ENCODE data around the gene RAPH1. TPM values are rescaled to one million over a fixed set of nuclear protein-coding genes. Genes with fewer than 3 reads are reported as not detected.

RAPH1 gene
- total RNA-seq, 1 donor from 2014 or later, result 17.2 TPM

DNA sequence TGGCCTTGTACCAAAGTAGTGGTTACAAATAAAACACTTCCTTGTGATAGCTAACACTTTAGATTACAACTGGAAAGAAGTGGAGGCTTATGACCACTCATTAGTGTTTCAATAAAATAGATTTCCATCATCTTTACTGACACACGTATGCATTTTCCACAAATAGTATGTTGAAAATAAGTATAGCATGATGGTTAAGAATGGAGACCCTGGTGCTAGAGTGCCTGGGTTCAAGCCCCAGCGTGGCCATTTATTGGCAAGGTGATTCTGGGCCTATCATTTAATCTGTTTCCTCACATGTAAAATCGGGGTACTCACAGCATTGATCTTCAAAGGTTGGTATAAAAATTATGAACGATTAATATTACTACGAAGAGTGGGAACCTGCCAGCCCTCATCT, 54.5 kb downstream of the RAPH1 start:
- intact Hi-C loops (cut with micrococcal nuclease), result loop anchor here (10.0 kb wide), 2 partner anchors 334 to 424 kb away; no protein-coding TSS in a partner anchor

DNA sequence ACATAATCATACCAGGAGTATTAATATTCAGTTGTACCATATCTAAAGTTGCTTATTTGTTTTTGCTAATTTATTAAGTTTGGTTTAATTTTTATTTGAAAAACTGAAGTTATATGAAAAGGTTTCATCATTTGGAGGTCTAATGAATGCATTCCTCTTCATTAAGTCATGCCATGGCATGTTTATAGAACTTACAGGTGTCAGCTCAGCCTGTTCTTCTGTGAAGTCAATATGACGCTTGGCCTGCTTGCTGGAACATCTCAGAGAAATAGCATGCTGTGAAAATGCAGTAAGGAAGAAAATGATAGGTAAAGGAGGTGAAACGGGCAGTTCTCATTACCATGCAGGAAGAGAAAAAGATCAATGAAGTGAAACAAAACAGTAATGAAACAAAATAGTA, 58.2 kb downstream of the RAPH1 start:
- DNase-seq, result no peak
- Histone ChIP-seq H3K9me3 (replicated peaks) (no peaks in the 10 kb centered on the region), H3K27ac (replicated peaks) (no peak overlapping the region), H3K27me3 (ENCODE audit: low read depth) (no peaks in the 10 kb centered on the region), H3K36me3 (peaks cover 14% of the 10 kb centered on the region), H3K4me3 (no peak overlapping the region), H3K4me1 (no peaks in the 10 kb centered on the region)
- intact Hi-C loops (cut with micrococcal nuclease), result no loop called here
- TF ChIP-seq, protein P1, sequence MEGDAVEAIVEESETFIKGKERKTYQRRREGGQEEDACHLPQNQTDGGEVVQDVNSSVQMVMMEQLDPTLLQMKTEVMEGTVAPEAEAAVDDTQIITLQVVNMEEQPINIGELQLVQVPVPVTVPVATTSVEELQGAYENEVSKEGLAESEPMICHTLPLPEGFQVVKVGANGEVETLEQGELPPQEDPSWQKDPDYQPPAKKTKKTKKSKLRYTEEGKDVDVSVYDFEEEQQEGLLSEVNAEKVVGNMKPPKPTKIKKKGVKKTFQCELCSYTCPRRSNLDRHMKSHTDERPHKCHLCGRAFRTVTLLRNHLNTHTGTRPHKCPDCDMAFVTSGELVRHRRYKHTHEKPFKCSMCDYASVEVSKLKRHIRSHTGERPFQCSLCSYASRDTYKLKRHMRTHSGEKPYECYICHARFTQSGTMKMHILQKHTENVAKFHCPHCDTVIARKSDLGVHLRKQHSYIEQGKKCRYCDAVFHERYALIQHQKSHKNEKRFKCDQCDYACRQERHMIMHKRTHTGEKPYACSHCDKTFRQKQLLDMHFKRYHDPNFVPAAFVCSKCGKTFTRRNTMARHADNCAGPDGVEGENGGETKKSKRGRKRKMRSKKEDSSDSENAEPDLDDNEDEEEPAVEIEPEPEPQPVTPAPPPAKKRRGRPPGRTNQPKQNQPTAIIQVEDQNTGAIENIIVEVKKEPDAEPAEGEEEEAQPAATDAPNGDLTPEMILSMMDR (IDR thresholded peaks at IDR 0.05; ENCODE audit: borderline replicate concordance), result no peak

More for the DNA sequence above, 54.5 kb downstream of the RAPH1 start:
- Histone ChIP-seq H3K9me3 (replicated peaks) (no peaks in the 10 kb centered on the region), H3K4me3 (no peak overlapping the region), H3K36me3 (peaks cover 16% of the 10 kb centered on the region), H3K27ac (replicated peaks) (no peak overlapping the region), H3K27me3 (ENCODE audit: low read depth) (no peaks in the 10 kb centered on the region), H3K4me1 (peaks cover 11% of the 10 kb centered on the region)
- DNase-seq, result no peak
- TF ChIP-seq, protein P1 (IDR thresholded peaks at IDR 0.05; ENCODE audit: borderline replicate concordance), result no peak

DNA sequence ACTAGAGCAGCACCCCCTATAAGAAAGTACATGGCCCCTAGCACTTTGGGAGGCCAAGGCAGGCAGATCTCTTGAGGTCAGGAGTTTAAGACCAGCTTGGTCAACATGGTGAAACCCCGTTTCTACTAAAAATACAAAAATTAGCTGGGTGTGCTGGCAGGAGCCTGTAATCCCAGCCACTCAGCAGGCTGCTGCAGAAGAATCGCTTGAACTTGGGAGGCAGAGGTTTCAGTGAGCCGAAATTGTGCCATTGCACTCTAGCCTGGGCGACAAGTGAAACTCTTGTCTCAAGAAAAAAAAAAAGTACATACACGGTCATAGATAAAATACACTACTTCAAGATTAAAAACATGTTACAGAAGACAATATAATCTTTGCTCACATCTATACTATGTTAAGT, 63.8 kb downstream of the RAPH1 start:
- Histone ChIP-seq H3K4me1 (peaks cover 8% of the 10 kb centered on the region), H3K36me3 (peaks cover 14% of the 10 kb centered on the region), H3K9me3 (replicated peaks) (no peaks in the 10 kb centered on the region), H3K27ac (replicated peaks) (no peak overlapping the region), H3K4me3 (no peak overlapping the region), H3K27me3 (ENCODE audit: low read depth) (no peaks in the 10 kb centered on the region)
- no peak for DNase-seq
- TF ChIP-seq, protein P1 (IDR thresholded peaks at IDR 0.05; ENCODE audit: borderline replicate concordance), result no peak
- intact Hi-C loops (cut with micrococcal nuclease), result no loop called here

DNA sequence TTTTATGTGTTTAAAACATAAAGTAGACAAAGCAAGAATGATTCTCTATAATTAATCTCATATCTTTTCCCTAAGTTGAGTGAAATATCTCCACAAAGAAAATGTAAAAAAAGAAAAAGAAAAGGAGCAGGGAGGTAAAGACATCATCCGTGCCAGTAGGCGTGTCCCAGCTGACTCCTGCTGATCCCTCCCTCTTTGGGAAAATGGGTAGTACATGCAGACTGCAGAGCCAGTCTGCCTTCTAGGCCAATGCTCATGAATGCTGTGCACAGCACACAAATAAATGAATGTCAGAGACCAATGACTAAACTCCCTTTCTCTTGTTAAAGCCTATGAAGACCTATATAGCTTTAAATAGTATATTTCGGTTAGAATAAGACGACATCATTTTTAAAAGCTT, 64.7 kb downstream of the RAPH1 start:
- Histone ChIP-seq H3K4me3 (no peak overlapping the region), H3K36me3 (peaks cover 10% of the 10 kb centered on the region), H3K9me3 (replicated peaks) (no peaks in the 10 kb centered on the region), H3K4me1 (peaks cover 8% of the 10 kb centered on the region), H3K27me3 (ENCODE audit: low read depth) (no peaks in the 10 kb centered on the region), H3K27ac (replicated peaks) (no peak overlapping the region)
- intact Hi-C loops (cut with micrococcal nuclease), result no loop called here
- TF ChIP-seq, protein P1 (IDR thresholded peaks at IDR 0.05; ENCODE audit: borderline replicate concordance), result no peak
- DNase-seq, result no peak

DNA sequence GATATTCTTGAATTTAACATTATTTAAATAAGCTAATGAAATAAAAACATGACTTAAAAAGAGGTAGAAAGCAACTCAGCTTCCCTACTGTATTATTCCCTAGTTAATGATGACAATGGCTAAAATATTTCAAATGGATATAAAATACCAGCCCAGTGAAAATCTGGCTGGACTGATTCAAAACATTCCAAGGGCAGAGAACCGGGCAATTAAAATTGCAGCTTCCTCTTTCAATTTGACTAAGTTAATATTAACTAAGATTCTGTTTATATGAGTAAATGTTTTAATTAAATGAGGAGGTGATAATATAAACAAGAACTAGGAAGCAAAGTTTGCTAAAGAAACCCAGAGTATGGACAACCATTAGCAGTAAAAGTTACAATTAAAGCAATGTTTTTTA, 65.6 kb downstream of the RAPH1 start:
- Histone ChIP-seq H3K36me3 (peaks cover 2% of the 10 kb centered on the region), H3K4me3 (no peak overlapping the region), H3K4me1 (peaks cover 8% of the 10 kb centered on the region), H3K27me3 (ENCODE audit: low read depth) (no peaks in the 10 kb centered on the region), H3K9me3 (replicated peaks) (no peaks in the 10 kb centered on the region), H3K27ac (replicated peaks) (no peak overlapping the region)
- DNase-seq, result no peak
- intact Hi-C loops (cut with micrococcal nuclease), result no loop called here
- TF ChIP-seq, protein P1 (IDR thresholded peaks at IDR 0.05; ENCODE audit: borderline replicate concordance), result no peak

Data from left ventricle myocardium inferior (tissue), 1 donor.